ENCODE measurements around the gene COX4I2.

Gene COX4I2

GRCh38 chr20:31681769-31682168 is 44.1 kb downstream of the COX4I2 start:
- Histone ChIP-seq H3K4me3 (replicated peaks; ENCODE audit: insufficient read depth, low read length) (no peak overlapping the region), H3K27me3 (ENCODE audit: insufficient read depth, poor library complexity, severe bottlenecking) (no peaks in the 10 kb centered on the region), H3K27ac (replicated peaks) (no peak overlapping the region)
- DNase-seq (ENCODE audit: low read depth in 1 of 2, low spot score in 1 of 2), result no peak
- no peak for TF ChIP-seq POLR2AphosphoS5 (IDR thresholded peaks at IDR 0.05; ENCODE audit: low read depth)
- no peak for TF ChIP-seq GABPA (IDR thresholded peaks at IDR 0.05; ENCODE audit: low read depth)
- TF ChIP-seq REST (IDR thresholded peaks at IDR 0.05; ENCODE audit: insufficient replicate concordance, low read depth), result no peak
- no peak for TF ChIP-seq CTCF (IDR thresholded peaks at IDR 0.05; ENCODE audit: insufficient read depth, low read length)
- TF ChIP-seq SPI1 (IDR thresholded peaks at IDR 0.05; ENCODE audit: borderline replicate concordance, low read depth), result no peak

- no peaks in the 10 kb centered on the region for H3K27me3 ChIP-seq (ENCODE audit: insufficient read depth, poor library complexity, severe bottlenecking)
- no peak overlapping the region for H3K4me3 ChIP-seq (replicated peaks; ENCODE audit: insufficient read depth, low read length)
- H3K27ac ChIP-seq (replicated peaks), result no peak overlapping the region
- DNase-seq (ENCODE audit: low read depth in 1 of 2, low spot score in 1 of 2), result no peak
- TF ChIP-seq CTCF (IDR thresholded peaks at IDR 0.05; ENCODE audit: insufficient read depth, low read length) (no peak), GABPA (IDR thresholded peaks at IDR 0.05; ENCODE audit: low read depth) (no peak), POLR2AphosphoS5 (IDR thresholded peaks at IDR 0.05; ENCODE audit: low read depth) (no peak), SPI1 (IDR thresholded peaks at IDR 0.05; ENCODE audit: borderline replicate concordance, low read depth) (no peak), REST (IDR thresholded peaks at IDR 0.05; ENCODE audit: insufficient replicate concordance, low read depth) (no peak)
Measured at GRCh38 chr20:31682352-31682751, 44.6 kb downstream of the COX4I2 start.

GRCh38 chr20:31682927-31683326 is 45.2 kb downstream of the COX4I2 start:
- no peak for DNase-seq (ENCODE audit: low read depth in 1 of 2, low spot score in 1 of 2)
- TF ChIP-seq GABPA (IDR thresholded peaks at IDR 0.05; ENCODE audit: low read depth) (no peak), REST (IDR thresholded peaks at IDR 0.05; ENCODE audit: insufficient replicate concordance, low read depth) (no peak), SPI1 (IDR thresholded peaks at IDR 0.05; ENCODE audit: borderline replicate concordance, low read depth) (no peak), POLR2AphosphoS5 (IDR thresholded peaks at IDR 0.05; ENCODE audit: low read depth) (no peak), CTCF (IDR thresholded peaks at IDR 0.05; ENCODE audit: insufficient read depth, low read length) (no peak)
- Histone ChIP-seq H3K27me3 (ENCODE audit: insufficient read depth, poor library complexity, severe bottlenecking) (no peaks in the 10 kb centered on the region), H3K27ac (replicated peaks) (no peak overlapping the region), H3K4me3 (replicated peaks; ENCODE audit: insufficient read depth, low read length) (no peak overlapping the region)

All from HL-60 (cell line).